Stimulated activated naive CD8-positive, alpha-beta T cell treated with anti-CD3 and anti-CD28 coated beads, Interleukin-15, Interleukin-2, amounts not matched to agents 100 ng/mL and 50 ng/mL, for 24 hours (primary cell): Measurements from ENCODE around the gene HCRTR2.
"Not testable (repeated sequence)": the region's sequence is repeated elsewhere in the genome, so short reads cannot be mapped to it uniquely, and the experiment has no call there.

Source experiments
- H3K27ac Mint-ChIP-seq: one replicate; pipeline ENCODE4 v1.8.0; 2021; ENCODE audit warnings: mild to moderate bottlenecking, mixed read lengths
- H3K27me3 Mint-ChIP-seq: one replicate; pipeline ENCODE4 v1.8.0; 2021; ENCODE audit warnings: mixed read lengths
- H3K36me3 Mint-ChIP-seq: one replicate; pipeline ENCODE4 v1.8.0; 2021; ENCODE audit warnings: low read depth, mixed read lengths
- H3K4me1 Mint-ChIP-seq: one replicate; pipeline ENCODE4 v1.8.0; 2021; ENCODE audit warnings: low read depth, mixed read lengths
- H3K4me3 Mint-ChIP-seq: one replicate; pipeline ENCODE4 v1.8.0; 2021; ENCODE audit warnings: mild to moderate bottlenecking, mixed read lengths
- H3K9me3 Mint-ChIP-seq: one replicate; pipeline ENCODE4 v1.8.0; 2021; ENCODE audit warnings: mixed read lengths

HCRTR2 gene

GRCh38 chr6:55184782-55185530 is 10.6 kb downstream of the HCRTR2 start:
- H3K4me3 Mint-ChIP-seq: no peak overlapping the region
- peaks cover 3% of the 10 kb centered on the region for H3K9me3 Mint-ChIP-seq
- H3K36me3 Mint-ChIP-seq: no peaks in the 10 kb centered on the region
- H3K27ac Mint-ChIP-seq: no peak overlapping the region
- H3K27me3 Mint-ChIP-seq: no peaks in the 10 kb centered on the region
- no peaks in the 10 kb centered on the region for H3K4me1 Mint-ChIP-seq

- Mint-ChIP-seq H3K4me1 (no peaks in the 10 kb centered on the region), H3K9me3 (peaks cover 6% of the 10 kb centered on the region), H3K4me3 (no peak overlapping the region)
Measured at GRCh38 chr6:55198715-55199114, 24.4 kb downstream of the HCRTR2 start.

DNA sequence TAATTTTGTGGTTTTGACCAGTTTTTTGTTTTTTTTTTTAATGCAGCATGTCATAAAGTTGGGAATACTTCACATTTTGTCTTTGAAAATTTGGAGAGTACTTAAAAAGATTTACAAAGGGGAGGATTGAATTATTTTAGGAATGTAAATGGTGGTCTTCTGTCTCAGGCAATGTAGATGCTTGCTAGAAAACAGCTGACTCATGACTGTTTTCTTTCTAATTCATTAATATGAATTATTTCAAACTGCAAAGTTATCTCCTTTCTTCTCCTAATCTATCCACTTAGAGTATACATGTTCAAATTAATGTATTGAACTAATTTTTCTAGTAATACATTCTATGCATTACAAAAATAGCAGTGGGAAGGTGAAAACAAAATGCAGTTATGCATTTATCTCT is 24.9 kb downstream of the HCRTR2 start:
- Mint-ChIP-seq H3K27me3 (no peaks in the 10 kb centered on the region), H3K4me1 (no peaks in the 10 kb centered on the region), H3K9me3 (peaks cover 6% of the 10 kb centered on the region), H3K27ac (no peak overlapping the region), H3K36me3 (no peaks in the 10 kb centered on the region), H3K4me3 (no peak overlapping the region)

More at GRCh38 chr6:55198715-55199114, 24.4 kb downstream of the HCRTR2 start:
- H3K27me3 Mint-ChIP-seq: no peaks in the 10 kb centered on the region
- no peaks in the 10 kb centered on the region for H3K36me3 Mint-ChIP-seq
- H3K27ac Mint-ChIP-seq: no peak overlapping the region

DNA sequence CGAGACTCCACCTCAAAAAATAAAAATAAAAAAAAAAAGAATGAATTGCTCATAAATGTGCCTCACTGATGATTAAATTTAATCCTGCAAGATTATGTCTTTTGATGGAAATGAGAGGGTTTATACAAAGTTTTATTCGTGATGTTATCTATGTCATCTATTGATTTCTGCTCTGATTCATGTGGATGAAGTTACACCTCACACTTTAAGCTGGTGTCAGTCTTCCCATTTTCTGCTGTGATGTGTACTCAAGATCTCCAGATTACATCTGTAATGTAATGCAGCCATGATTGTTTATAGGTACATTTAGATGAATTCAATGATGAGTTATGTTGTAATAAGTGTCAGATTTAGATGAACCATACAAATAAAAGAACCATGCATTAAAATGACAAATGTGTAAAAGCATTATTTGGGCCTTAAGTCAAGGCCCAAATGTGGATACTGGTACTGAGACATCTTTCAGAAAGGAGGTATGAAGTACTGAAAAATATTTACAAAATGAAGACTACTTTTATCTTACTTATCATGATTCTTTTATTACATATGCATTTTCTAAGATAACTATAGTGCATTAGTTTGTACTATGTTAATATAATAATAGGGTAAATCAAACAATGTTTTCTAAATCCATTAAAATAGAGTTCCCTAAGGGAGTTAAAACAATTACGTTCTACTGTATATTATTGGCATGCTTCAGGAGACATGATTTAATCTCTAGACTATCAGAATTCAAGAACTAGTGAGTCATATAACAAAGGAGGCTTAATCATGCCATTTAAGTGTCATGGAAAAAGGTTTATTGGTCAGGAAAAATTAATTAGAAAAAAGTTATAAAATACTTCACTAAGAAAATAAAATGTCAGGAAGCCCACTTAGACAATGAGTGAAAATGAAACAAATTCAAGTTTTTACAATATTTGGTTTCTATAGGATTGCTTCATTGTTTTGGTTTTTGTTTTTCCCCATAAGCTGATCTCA is 34.5 kb downstream of the HCRTR2 start:
- Mint-ChIP-seq H3K27ac (no peak overlapping the region), H3K27me3 (no peaks in the 10 kb centered on the region), H3K9me3 (peaks cover 9% of the 10 kb centered on the region), H3K36me3 (no peaks in the 10 kb centered on the region), H3K4me3 (no peak overlapping the region), H3K4me1 (no peaks in the 10 kb centered on the region)

- Mint-ChIP-seq H3K9me3 (peaks cover 4% of the 10 kb centered on the region), H3K4me3 (no peak overlapping the region), H3K36me3 (no peaks in the 10 kb centered on the region), H3K4me1 (no peaks in the 10 kb centered on the region), H3K27ac (no peak overlapping the region), H3K27me3 (no peaks in the 10 kb centered on the region)
Measured at GRCh38 chr6:55210952-55211351, 36.6 kb downstream of the HCRTR2 start.

DNA sequence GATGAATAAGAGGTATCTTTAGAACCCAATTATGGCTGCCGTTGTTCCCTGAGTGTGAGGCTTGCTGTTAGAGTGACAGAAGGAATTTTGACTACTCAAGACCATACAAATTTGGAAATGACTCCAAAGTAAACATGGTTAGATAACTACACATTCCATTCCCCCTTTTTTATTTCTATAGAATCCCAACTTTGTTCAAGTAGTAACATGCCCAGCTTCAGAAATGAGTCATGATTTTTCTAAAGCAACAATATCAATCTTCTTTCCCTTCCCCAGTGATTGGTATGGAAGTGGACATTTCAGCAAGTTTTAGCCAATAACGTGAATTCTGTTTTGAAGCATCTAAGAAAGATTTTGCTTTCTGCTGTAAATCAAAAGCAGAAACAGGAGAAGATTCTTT is 37.8 kb downstream of the HCRTR2 start:
- Mint-ChIP-seq H3K36me3 (no peaks in the 10 kb centered on the region), H3K4me3 (no peak overlapping the region), H3K4me1 (no peaks in the 10 kb centered on the region), H3K27ac (no peak overlapping the region), H3K27me3 (no peaks in the 10 kb centered on the region), H3K9me3 (peaks cover 4% of the 10 kb centered on the region)

GRCh38 chr6:55220961-55221360 is 46.6 kb downstream of the HCRTR2 start:
- no peak overlapping the region for H3K27ac Mint-ChIP-seq
- H3K36me3 Mint-ChIP-seq: no peaks in the 10 kb centered on the region
- H3K4me1 Mint-ChIP-seq: no peaks in the 10 kb centered on the region
- no peak overlapping the region for H3K4me3 Mint-ChIP-seq
- H3K27me3 Mint-ChIP-seq: no peaks in the 10 kb centered on the region
- H3K9me3 Mint-ChIP-seq: peaks cover 8% of the 10 kb centered on the region

- no peak overlapping the region for H3K4me3 Mint-ChIP-seq
- H3K27ac Mint-ChIP-seq: no peak overlapping the region
- H3K4me1 Mint-ChIP-seq: no peaks in the 10 kb centered on the region
- H3K9me3 Mint-ChIP-seq: peaks cover 19% of the 10 kb centered on the region
- H3K36me3 Mint-ChIP-seq: no peaks in the 10 kb centered on the region
- H3K27me3 Mint-ChIP-seq: no peaks in the 10 kb centered on the region
Measured at GRCh38 chr6:55227862-55228261, 53.5 kb downstream of the HCRTR2 start.

- H3K27ac Mint-ChIP-seq: no peak overlapping the region
- H3K4me1 Mint-ChIP-seq: no peaks in the 10 kb centered on the region
- H3K4me3 Mint-ChIP-seq: no peak overlapping the region
- H3K27me3 Mint-ChIP-seq: no peaks in the 10 kb centered on the region
- peaks cover 12% of the 10 kb centered on the region for H3K9me3 Mint-ChIP-seq
- no peaks in the 10 kb centered on the region for H3K36me3 Mint-ChIP-seq
Measured at GRCh38 chr6:55239099-55239498, 64.8 kb downstream of the HCRTR2 start.

GRCh38 chr6:55240975-55241605 is 66.8 kb downstream of the HCRTR2 start:
- peaks cover 12% of the 10 kb centered on the region for H3K9me3 Mint-ChIP-seq
- not testable (repeated sequence) for H3K36me3 Mint-ChIP-seq, H3K27me3 Mint-ChIP-seq, H3K4me3 Mint-ChIP-seq, H3K4me1 Mint-ChIP-seq, H3K27ac Mint-ChIP-seq

- H3K27ac Mint-ChIP-seq: no peak overlapping the region
- H3K4me1 Mint-ChIP-seq: no peaks in the 10 kb centered on the region
- H3K27me3 Mint-ChIP-seq: no peaks in the 10 kb centered on the region
- H3K4me3 Mint-ChIP-seq: no peak overlapping the region
- no peaks in the 10 kb centered on the region for H3K9me3 Mint-ChIP-seq
- no peaks in the 10 kb centered on the region for H3K36me3 Mint-ChIP-seq
Measured at GRCh38 chr6:55250400-55250799, 76.1 kb downstream of the HCRTR2 start.

DNA sequence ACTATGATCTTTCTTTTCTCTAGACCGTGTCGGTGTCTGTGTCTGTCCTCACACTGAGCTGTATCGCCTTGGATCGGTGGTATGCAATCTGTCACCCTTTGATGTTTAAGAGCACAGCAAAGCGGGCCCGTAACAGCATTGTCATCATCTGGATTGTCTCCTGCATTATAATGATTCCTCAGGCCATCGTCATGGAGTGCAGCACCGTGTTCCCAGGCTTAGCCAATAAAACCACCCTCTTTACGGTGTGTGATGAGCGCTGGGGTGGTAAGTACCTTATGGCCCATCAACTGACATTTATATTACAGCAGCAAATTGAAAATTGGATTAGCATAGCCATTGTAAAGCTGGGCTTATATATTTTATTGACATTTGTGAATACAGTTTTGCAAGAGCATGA is 80.8 kb downstream of the HCRTR2 start:
- Mint-ChIP-seq H3K4me3 (no peak overlapping the region), H3K36me3 (no peaks in the 10 kb centered on the region), H3K27me3 (no peaks in the 10 kb centered on the region), H3K27ac (no peak overlapping the region), H3K4me1 (no peaks in the 10 kb centered on the region), H3K9me3 (peaks cover 3% of the 10 kb centered on the region)

- Mint-ChIP-seq H3K9me3 (peaks cover 7% of the 10 kb centered on the region), H3K36me3 (no peaks in the 10 kb centered on the region), H3K27ac (no peak overlapping the region), H3K4me3 (no peak overlapping the region), H3K27me3 (no peaks in the 10 kb centered on the region), H3K4me1 (no peaks in the 10 kb centered on the region)
Measured at GRCh38 chr6:55260181-55260580, 85.9 kb downstream of the HCRTR2 start.

DNA sequence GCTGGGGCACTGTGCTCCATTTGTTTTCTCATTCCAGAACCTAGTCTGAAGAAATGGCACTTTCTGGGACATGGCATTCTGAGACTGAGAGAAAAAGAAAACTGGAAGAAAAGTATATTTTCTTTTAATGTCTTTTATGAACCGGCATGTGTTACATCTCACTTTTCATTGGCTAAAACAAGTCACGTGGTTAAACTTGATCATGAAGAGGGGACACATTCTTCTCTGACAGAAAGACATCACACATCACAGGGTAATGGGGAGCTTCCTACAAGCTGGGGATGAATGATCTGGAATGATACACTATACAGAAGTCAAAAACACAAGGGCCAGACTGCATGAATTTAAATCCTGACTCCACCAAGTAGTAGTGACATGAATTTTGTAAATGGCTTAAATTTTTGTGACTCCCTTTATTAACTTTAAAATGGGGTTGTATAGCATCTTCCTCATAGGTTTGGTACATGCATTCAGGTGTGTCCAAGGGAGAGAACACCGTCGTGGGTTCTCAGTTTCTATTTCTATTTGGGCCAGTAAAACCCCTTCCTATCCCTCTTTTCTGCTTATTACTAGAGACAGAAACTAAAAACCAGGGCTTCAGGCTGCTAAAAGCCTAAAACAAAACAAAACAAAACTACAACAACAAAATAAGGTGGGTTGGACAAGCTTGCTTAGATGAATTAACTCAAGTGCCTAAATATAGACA is 91.2 kb downstream of the HCRTR2 start:
- Mint-ChIP-seq H3K4me3 (no peak overlapping the region), H3K9me3 (peaks cover 8% of the 10 kb centered on the region), H3K36me3 (no peaks in the 10 kb centered on the region), H3K27ac (no peak overlapping the region), H3K4me1 (no peaks in the 10 kb centered on the region), H3K27me3 (no peaks in the 10 kb centered on the region)
